Endothelial cell (in vitro differentiated cells): Measurements from ENCODE around the gene CACNA1D. TPM values are rescaled to one million over a fixed set of nuclear protein-coding genes. Genes with fewer than 3 reads are reported as not detected.

Experiments used
- DNase-seq: peaks from one replicate; pipeline ENCODE4 v3.0.0; 2021; ENCODE audit warnings: low spot score
- H3K27ac Mint-ChIP-seq: one replicate; pipeline ENCODE4 v1.8.0; 2021; ENCODE audit warnings: mixed read lengths, inconsistent platforms; ENCODE audit not compliant: unreplicated experiment
- H3K27me3 Mint-ChIP-seq: one replicate; pipeline ENCODE4 v1.8.0; 2021; ENCODE audit warnings: mild to moderate bottlenecking, moderate library complexity, mixed read lengths, inconsistent platforms; ENCODE audit not compliant: unreplicated experiment
- H3K36me3 Mint-ChIP-seq: one replicate; pipeline ENCODE4 v1.8.0; 2021; ENCODE audit warnings: mild to moderate bottlenecking, low read depth, mixed read lengths, inconsistent platforms; ENCODE audit not compliant: unreplicated experiment
- H3K4me1 Mint-ChIP-seq: one replicate; pipeline ENCODE4 v1.8.0; 2021; ENCODE audit warnings: mild to moderate bottlenecking, mixed read lengths, inconsistent platforms; ENCODE audit not compliant: unreplicated experiment
- H3K4me3 Mint-ChIP-seq: one replicate; pipeline ENCODE4 v1.8.0; 2021; ENCODE audit warnings: mild to moderate bottlenecking, mixed read lengths, inconsistent platforms; ENCODE audit not compliant: unreplicated experiment
- H3K9me3 Mint-ChIP-seq: one replicate; pipeline ENCODE4 v1.8.0; 2021; ENCODE audit warnings: mixed read lengths, inconsistent platforms; ENCODE audit not compliant: unreplicated experiment
- CTCF ChIP-seq: fragments of 200-600 bp; sonication (generic); IDR thresholded peaks from one replicate; pipeline ENCODE4 v1.5.0; 2021; ENCODE audit warnings: antibody characterized with exemption; ENCODE audit not compliant: unreplicated experiment
- total RNA-seq: library from RNA; stranded (reverse); fragmentation: NEBNext Ultra II Directional; extraction: Animal tissue kit (Norgen Biotek cat#: 25700); gene quantifications from one replicate; pipeline ENCODE4 v1.2.1, GENCODE V29; 2021; ENCODE audit not compliant: unreplicated experiment

CACNA1D gene
- total RNA-seq, 1 donor from 2014 or later: 208 TPM

GRCh38 chr3:53581671-53582070 is 87.3 kb downstream of the CACNA1D start:
- Mint-ChIP-seq H3K27me3 (peaks cover 10% of the 10 kb centered on the region), H3K27ac (no peak overlapping the region), H3K9me3 (no peaks in the 10 kb centered on the region), H3K4me1 (peaks cover 5% of the 10 kb centered on the region), H3K36me3 (no peaks in the 10 kb centered on the region), H3K4me3 (no peak overlapping the region)
- DNase-seq: no peak
- no peak for TF ChIP-seq CTCF

GRCh38 chr3:53583161-53583690 is 88.8 kb downstream of the CACNA1D start:
- no peak for DNase-seq
- H3K27ac Mint-ChIP-seq: no peak overlapping the region
- no peaks in the 10 kb centered on the region for H3K4me1 Mint-ChIP-seq
- no peaks in the 10 kb centered on the region for H3K36me3 Mint-ChIP-seq
- H3K9me3 Mint-ChIP-seq: no peaks in the 10 kb centered on the region
- H3K27me3 Mint-ChIP-seq: peaks cover 12% of the 10 kb centered on the region
- TF ChIP-seq CTCF: no peak
- H3K4me3 Mint-ChIP-seq: no peak overlapping the region

- Mint-ChIP-seq H3K4me3 (no peak overlapping the region), H3K27me3 (peaks cover 11% of the 10 kb centered on the region), H3K4me1 (no peaks in the 10 kb centered on the region), H3K9me3 (no peaks in the 10 kb centered on the region), H3K36me3 (no peaks in the 10 kb centered on the region), H3K27ac (no peak overlapping the region)
- DNase-seq: no peak
- TF ChIP-seq CTCF: no peak
Measured at GRCh38 chr3:53585049-53585448, 90.6 kb downstream of the CACNA1D start.

GRCh38 chr3:53585627-53586026 is 91.2 kb downstream of the CACNA1D start:
- no peaks in the 10 kb centered on the region for H3K4me1 Mint-ChIP-seq
- no peak for TF ChIP-seq CTCF
- no peak for DNase-seq

GRCh38 chr3:53588122-53588521 is 93.7 kb downstream of the CACNA1D start:
- peaks cover 11% of the 10 kb centered on the region for H3K27me3 Mint-ChIP-seq

More at GRCh38 chr3:53585627-53586026, 91.2 kb downstream of the CACNA1D start:
- no peak overlapping the region for H3K27ac Mint-ChIP-seq
- no peaks in the 10 kb centered on the region for H3K36me3 Mint-ChIP-seq
- H3K27me3 Mint-ChIP-seq: peaks cover 11% of the 10 kb centered on the region
- H3K9me3 Mint-ChIP-seq: no peaks in the 10 kb centered on the region
- H3K4me3 Mint-ChIP-seq: no peak overlapping the region

More at GRCh38 chr3:53588122-53588521, 93.7 kb downstream of the CACNA1D start:
- DNase-seq: no peak
- H3K9me3 Mint-ChIP-seq: no peaks in the 10 kb centered on the region
- TF ChIP-seq CTCF: no peak
- H3K4me3 Mint-ChIP-seq: no peak overlapping the region
- H3K27ac Mint-ChIP-seq: no peak overlapping the region
- no peaks in the 10 kb centered on the region for H3K36me3 Mint-ChIP-seq
- H3K4me1 Mint-ChIP-seq: no peaks in the 10 kb centered on the region
